T1000 (cell line): Measurements from ENCODE around the gene SMR3B.

Source experiments
- DNase-seq: peaks from one replicate; lab custom pipeline; 2025; ENCODE audit warnings: mixed read lengths; lab: John Stamatoyannopoulos, UW

SMR3B gene

DNA sequence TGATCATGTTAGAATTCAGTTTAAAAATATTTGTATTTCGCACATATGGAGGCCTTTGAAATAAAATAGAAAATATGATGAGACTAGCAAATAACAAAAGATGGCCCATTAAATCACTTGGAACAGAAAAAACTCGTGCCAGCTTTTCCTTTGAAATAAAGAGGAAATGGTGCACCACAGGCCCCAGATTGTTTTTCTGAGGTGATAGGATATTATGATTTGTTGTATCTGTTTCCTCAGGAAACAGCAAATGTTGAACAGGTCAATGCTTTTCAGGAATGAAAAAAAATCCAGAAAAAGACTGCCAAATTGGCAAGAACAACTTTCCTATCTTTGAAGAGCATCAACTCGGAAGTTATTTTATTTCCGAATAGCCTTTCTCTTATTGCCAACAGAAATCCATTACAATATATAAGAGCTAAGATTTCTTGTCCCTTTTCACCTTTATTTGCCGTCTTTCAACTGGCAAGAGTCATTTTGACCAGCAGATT lies at the start of gene SMR3B:
Gene SMR3B, plus strand, starts transcription at position 441 of the 491 bp plus-strand sequence. CDS start 1,380 bp downstream, outside the sequence.
- DNase-seq: no peak

DNA sequence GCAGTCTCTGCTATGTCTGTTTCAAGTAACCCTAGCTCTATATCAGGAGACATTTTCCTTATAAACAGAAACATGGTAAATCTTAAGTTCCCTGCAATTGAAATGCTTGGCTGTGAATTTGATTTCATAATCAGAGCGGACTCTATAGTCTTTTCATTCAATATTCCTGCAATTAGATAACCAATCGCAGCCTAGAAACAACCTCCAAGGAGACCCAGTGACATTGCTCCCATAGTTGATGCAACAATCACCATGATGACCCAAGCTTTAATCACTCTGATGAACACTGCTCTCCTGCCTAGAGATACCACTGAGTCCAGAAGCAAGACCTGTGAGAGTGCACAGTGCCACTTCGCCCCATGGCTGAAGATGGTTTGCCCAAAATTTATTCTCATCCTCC lies 48.2 kb upstream of the SMR3B start, which contains the start of gene CABS1:
Gene CABS1, plus strand, starts transcription at position 301 of the 400 bp plus-strand sequence. Its CDS starts 59 bp downstream, at position 360.
- DNase-seq: no peak

DNA sequence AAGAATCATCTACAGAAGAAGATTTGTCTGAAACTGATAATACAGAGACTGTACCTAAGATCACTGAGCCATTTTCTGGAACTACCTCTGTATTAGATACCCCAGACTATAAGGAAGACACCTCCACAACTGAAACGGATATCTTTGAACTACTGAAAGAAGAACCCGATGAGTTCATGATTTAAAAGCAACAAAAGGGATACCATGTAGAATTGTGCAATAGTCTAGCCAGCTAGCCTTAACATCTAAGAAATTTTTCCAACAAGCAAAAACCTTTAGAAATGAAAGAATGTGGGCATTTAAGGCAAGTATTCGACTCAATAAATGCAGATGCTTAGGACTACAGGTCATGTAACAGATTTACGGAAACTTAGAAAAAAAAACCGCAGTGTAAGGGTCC lies 46.9 kb upstream of the SMR3B start:
- no peak for DNase-seq

DNA sequence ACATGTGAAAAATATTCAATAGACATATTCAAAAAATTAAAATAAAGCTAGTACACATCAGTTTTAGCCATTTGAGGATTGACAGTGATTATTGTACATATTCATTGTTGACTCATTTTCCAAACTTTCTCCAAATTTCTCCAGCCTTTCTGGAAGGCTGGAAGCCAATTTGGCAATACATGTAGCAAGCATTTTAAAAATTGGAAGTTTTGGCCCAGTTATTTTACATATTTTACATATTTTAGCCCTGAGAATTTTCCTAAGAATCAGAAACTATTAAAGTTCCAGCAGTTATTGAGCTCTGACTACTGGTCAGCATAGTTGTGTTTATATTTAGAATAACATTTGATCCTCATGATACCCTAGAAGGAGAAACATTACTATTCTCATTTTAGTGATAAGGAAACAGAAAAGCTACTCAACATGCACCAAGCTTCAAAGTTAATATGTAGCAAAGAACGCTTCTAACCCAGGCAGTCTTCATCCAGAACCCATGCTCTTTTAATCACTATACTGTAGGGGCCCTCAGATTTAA lies 45.0 kb upstream of the SMR3B start:
- no peak for DNase-seq

DNA sequence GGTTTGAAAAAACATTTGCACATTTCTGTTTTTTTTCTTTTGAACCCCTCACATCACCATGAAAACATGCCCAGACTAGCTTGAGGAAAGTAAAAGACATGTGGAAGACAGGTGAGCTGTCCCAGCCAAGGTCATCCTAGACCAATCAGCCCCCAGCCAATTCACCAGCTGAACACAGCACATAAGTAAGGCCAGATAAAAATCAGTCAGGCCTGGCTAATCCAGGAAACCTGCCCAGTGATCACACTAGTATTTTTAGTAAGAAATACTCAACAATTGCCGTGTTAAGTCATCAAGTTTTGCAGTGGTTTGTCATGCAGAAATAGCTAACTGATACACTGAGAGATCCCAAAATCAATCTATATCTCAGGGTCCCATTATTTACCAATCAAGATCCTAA lies 26.7 kb upstream of the SMR3B start:
- no peak for DNase-seq

DNA sequence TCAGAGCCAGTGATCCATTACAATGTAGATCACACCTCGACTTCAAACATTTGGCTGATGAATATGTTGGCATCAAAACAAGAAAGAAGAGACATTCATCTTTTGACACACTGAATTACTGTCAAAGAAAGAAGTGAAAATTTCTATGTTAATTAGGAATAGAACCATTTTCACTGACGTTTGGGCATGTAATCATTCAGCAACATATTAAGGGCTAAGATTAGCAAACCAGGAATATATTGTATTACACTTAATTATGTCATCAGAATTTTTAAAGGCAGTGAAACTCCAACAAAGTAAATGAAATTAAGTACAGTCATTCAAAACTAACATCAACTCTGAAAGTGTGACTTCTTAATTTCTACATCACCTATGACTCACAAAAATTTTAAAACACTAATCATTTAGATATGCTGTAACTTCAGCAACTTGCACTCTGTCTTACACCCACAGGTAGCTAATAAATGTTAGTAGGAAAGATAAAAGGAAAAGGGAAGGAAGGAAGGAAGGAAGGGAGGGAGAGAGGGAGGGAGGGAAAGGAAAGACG lies 23.7 kb upstream of the SMR3B start:
- no peak for DNase-seq

DNA sequence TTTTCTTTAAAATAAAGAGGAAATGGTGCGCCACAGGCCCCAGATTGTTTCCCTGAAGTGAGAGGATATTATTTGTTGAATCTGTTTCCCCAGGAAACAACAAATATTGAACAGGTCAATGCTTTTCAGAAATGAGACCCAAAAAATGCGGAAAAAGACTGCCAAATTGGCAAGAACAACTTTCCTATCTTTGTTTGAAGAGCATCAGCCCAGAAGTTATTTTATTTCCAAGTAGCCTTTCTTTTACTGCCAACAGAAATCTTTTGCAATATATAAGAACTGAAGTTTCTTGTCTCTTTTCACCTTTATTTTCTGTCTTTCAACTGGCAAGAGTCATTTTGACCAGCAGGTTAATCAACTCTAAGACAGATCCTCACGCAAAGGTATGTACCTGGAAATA lies 22.5 kb upstream of the SMR3B start, which contains the start of gene SMR3A:
Gene SMR3A, plus strand, starts transcription at position 301 of the 400 bp plus-strand sequence. CDS start 1,356 bp downstream, outside the sequence.
- no peak for DNase-seq

DNA sequence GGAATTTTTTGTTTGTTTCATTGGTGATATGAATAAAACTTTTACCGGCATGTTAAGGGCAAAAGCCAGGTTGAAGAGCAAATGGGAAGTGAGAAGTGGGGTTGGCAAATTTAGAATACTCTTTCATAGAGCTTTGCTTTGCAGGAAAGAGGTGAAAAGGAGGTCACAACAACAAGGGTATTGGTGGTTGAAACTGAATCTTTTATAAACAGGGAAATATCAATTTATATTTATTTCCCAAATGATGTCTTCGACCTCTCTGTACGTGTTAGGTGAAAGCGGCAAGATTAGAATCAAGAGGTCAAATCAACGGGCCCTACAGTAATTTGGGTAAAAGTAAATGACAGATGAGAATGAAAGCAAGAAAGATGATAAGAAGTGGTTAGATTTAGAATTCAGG lies 18.9 kb upstream of the SMR3B start:
- DNase-seq: no peak

DNA sequence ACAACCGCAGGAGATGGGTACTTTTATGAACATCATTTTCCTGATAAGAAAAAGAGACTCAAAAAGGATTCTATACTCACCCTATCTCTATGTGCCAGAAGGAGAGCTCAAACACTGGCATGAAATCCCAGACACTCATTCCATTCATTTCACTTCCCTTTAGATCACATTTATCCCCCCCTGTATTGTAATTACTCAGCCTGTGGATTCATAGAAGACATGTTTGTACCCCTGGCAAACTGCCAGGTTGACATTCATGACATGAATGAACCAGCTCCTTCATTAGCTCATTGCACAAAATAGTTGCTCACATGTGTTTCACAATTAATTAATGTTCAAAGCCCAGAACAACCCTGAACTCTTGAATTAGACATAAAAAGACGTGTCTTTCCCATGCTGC lies 17.5 kb upstream of the SMR3B start:
- no peak for DNase-seq

DNA sequence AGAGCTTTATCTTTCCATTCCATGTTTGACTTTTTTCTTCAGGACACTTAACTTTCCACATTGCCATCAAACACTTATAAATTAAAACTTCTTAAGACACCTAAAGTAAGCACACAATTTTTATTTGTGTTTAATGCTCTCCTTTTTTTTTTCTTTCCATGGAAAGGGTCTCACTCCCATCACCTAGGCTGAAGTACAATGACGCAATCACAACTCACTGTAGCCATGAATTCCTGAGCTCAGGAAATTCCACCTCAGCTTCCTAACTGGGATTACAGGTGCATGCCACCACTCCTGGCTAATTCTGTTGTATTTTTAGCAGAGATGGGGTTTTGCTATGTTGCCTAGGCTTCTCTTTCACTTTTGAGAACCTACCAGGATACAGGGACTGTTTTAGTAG lies 15.1 kb upstream of the SMR3B start:
- no peak for DNase-seq

DNA sequence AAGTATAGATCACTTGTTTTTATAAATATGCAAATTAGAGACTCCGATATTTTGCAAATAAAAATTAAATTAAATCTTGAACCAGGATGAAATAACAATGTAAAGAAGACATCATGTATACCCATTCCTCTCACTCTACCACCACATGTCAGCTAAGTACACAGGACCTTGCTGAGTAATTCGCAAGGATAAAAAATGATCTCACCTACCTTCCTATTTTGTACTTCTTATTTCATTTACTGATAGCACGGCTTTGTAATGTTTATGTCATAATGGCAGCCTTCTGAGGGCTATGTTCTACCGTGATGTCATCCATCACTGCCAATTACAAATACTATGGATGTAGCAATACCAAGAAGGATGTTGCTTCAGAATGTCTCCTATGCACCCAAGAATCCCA lies 10.9 kb upstream of the SMR3B start:
- no peak for DNase-seq

DNA sequence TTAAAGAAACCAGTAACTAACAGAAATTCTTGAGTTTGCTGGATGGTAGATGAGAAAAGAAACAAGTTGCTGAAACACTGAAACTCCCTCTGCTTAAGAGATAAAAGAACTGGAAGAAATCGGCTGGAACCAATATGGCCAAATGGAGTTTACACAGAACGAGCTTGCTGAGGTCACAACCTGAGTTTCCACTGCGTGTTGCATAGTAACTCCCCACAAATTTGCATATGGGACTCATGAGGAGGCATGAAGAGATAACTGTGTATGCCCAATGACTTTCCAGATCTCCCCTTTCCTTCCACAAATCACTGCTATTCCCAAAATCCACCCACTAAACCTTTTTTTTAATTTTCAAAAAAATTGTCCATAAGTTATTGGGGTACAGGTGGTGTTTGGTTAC lies 10.2 kb upstream of the SMR3B start:
- DNase-seq: no peak

DNA sequence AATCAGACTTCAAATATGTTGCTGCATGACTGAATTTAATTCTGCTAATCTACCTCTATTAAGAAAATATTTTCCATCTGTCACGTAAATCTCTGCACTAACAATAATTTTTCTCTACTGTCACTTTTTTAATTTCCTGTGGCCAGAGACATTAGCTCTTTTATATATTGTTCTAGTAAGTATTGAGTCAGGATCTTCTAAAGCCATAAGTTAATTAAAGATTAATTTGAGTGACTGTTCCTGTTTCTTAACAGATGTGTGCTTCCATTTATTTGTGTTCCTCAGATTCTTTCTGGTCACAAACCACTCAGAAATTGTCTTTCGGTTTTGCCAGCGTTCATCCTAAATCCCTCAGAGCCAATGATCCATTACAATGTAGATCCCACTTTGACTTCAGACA lies 2.4 kb upstream of the SMR3B start:
- DNase-seq: no peak

DNA sequence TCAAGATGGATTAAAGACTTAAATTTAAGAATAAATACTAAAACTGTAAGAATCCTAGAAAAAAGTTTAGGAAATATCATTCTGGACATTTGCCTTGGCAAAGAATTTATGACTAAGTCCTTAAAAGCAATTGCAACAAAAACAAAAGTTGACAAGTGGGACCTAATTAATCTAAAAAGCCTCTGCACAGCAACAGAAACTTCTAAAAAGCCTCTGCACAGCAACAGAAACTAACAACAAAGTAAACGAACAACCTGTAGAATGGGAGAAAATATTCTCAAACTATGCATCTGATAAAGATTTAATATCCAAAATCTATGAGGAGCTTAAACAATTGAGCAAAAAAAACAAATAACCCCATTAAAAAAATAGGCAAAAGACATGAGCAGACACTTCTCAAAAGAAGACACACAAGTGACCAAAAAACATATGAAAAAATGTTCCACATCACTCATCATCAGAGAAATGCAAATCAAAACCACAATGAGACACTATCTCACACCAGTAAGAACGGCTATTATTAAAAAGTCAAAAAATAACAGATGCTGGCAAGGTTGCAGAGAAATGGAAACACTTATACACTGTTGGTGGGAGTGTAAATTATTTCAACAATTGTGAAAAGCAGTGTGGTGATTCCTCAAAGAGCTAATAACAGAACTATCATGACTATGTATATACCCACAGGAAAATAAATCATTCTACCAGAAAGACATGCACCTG lies 9.3 kb downstream of the SMR3B start:
- DNase-seq: no peak

DNA sequence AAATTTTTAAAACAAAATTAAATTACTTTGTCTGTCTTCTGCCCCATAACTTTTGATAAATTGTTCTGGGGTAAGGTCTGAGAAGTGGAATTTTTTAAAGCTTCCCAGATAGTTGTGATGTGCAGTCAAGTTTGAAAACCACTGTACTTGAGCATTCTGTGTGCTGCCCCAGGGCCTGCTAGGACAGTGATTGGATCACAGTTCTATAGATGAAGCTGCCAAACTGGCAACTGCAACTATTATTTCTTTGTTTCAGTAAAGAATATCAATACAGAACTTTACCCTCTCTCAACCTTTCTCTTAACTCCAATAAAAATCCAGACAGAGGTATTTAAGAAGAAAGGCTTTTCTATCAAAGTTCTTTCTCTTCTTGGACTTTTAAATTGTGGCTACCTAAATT lies 14.6 kb downstream of the SMR3B start, which contains the start of gene OPRPN:
Gene OPRPN, plus strand, starts transcription at position 361 of the 400 bp plus-strand sequence. CDS start 1,346 bp downstream, outside the sequence.
- DNase-seq: no peak

DNA sequence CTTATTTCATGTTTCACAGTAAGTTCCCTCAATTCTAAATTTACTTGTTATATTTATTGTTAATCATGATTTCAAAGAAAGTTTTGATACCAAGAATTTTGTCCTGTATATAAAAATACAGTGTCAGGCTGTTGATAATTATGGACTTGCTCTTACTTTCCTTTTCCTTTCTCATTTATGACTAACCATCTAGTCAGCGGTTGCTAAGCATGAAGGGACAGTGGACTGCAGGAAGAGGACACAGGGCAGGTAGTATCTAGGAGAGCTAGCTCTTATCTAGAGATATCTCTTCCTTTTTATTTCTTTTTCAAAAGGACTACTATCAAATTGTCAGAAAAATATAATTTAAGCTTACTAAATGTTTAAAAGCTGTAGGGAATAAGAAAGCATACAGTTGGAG lies 16.4 kb downstream of the SMR3B start:
- DNase-seq: no peak

DNA sequence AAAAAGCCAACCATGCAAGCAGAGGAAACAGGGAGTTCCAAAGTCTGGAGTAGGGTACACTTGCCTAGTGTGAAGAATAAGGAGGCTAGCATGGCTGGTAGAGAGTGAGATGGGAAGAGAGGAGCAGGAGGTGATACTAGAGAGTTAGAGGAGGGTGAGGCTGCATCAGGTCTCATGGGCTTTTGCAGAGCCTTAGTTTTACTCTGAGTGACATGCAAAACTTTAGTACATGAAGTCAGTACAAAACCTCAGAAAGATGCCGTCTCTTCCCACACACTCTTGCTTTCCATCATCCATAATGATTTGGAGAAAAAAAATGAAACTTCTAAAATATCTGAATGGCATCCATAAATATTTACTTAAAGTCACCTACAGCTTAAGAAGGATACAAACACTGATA lies 19.8 kb downstream of the SMR3B start:
- DNase-seq: no peak

DNA sequence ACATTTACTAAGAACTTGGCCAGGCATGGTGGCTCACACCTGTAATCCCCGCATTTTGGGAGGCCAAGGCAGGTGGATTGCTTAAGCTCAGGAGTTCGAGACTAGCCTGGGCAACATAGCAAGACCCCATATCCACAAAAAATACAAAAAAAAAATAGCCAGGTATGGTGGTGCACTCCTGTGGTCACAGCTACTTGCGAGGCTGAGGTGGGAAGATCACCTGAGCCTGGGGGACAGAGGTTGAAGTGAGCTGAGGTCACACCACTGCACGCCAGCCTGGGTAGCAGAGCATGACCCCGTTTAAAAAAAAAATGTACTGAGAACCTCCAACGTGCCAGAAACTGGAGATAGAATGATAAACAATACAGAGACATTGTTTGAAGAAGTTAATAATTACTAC lies 22.8 kb downstream of the SMR3B start:
- DNase-seq: no peak

DNA sequence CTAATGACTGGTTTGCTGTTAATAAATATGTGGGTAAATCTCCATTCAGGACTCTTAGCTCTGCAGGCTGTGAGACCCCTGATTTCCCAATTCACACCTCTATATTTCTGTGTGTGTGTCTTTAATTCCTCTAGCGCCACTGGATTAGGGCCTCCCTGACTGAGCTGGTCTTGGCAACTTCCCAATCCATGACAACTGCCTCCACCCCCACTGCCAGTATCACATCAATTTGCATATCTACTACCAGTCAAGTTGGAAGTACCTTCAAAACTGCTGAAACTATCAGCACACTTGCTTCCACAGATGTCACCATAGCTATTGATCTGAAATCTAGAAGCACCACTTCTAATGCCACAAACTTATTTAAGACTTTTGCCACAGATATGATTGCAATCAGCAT lies 42.4 kb downstream of the SMR3B start:
- no peak for DNase-seq

DNA sequence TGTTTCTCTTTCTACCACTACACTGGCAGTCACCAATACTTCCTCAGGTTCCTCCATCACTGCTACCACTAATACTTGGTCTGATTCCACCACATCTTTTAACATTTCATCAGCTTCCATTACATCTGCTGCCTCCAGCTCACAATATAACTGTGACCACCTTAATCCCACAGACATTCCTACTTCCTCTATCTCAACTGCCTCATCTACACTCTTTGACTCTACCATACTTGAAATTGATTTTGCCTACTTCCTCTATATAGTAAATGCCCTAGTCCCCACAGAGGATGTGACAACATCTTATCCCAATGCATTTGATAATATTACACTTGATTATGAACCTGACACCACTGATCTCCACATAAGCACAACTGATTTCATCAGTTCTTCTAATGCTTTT lies 43.9 kb downstream of the SMR3B start:
- DNase-seq: no peak

DNA sequence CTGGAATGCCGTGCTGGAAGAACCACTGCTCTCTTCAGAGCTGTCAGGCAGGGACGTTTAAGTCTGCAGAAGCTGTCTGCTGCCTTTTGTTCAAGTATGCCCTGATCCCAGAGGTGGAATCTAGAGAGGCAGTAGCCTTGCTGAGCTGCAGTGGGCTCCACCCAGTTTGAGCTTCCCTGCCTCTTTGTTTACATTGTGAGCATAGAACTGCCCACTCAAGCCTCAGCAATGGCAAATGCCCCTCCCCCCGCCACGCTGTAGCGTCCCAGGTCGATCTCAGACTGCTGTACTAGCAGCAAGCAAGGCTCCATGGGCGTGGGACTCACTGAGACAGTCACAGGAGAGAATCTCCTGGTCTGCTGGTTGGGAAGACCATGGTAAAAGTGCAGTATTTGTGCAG lies 54.3 kb downstream of the SMR3B start:
- DNase-seq: no peak
